SK-N-MC (cell line): ENCODE measurements around the gene TBRG1.

Experiments used
- DNase-seq: peaks from one replicate; pipeline ENCODE4 v3.0.0-alpha.2; 2011; ENCODE audit warnings: low read depth, low spot score
- H3K27ac ChIP-seq: fragments of 200-600 bp; sonication (generic); 2 replicates; pipeline ENCODE4 v1.5.1; 2016; ENCODE audit warnings: mixed run types
- H3K36me3 ChIP-seq: fragments of 200-600 bp; sonication (generic); 2 replicates; pipeline ENCODE4 v1.6.1; 2017; ENCODE audit warnings: antibody characterized with exemption, low read length, mixed read lengths; ENCODE audit not compliant: insufficient read depth
- H3K4me3 ChIP-seq: fragments of 200-600 bp; sonication (generic); 2 replicates; pipeline ENCODE4 v1.5.1; 2016
- H3K9ac ChIP-seq: fragments of 200-600 bp; sonication (generic); 2 replicates; pipeline ENCODE4 v1.8.0; 2017; ENCODE audit warnings: mixed run types, mixed read lengths; ENCODE audit not compliant: insufficient read length
- H3K9me3 ChIP-seq: fragments of 200-600 bp; sonication (generic); 2 replicates; pipeline ENCODE4 v1.6.1; 2017; ENCODE audit warnings: low read depth, mild to moderate bottlenecking, antibody characterized with exemption, low read length, moderate library complexity, mixed read lengths
- EZH2 ChIP-seq: fragments of 200-600 bp; sonication (generic); IDR thresholded peaks from one replicate; pipeline ENCODE4 v1.6.1; 2017; ENCODE audit warnings: antibody characterized with exemption
- FOXP2 ChIP-seq: optimal IDR thresholded peaks from 2 replicates; pipeline ENCODE3; 2011; ENCODE audit warnings: mild to moderate bottlenecking, moderate library complexity; ENCODE audit not compliant: insufficient read depth; ENCODE audit errors: extremely low read length, control extremely low read depth
- POLR2AphosphoS5 ChIP-seq: IDR thresholded peaks from 2 replicates; pipeline ENCODE4 v1.6.1; 2012; ENCODE audit warnings: mild to moderate bottlenecking, low read depth, low read length, borderline replicate concordance

Gene TBRG1

GRCh38 chr11:124674168-124674517 is 51.5 kb downstream of the TBRG1 start:
- H3K4me3 ChIP-seq = peak overlapping the region; percentile 75
- H3K9ac ChIP-seq = no peak overlapping the region
- no peak overlapping the region for H3K27ac ChIP-seq
- TF ChIP-seq POLR2AphosphoS5 (no peak), EZH2 (no peak)
- H3K36me3 ChIP-seq = no peaks in the 10 kb centered on the region
- DNase-seq = no peak
- H3K9me3 ChIP-seq = no peaks in the 10 kb centered on the region

- Histone ChIP-seq H3K9me3 (no peaks in the 10 kb centered on the region), H3K27ac (no peak overlapping the region), H3K9ac (no peak overlapping the region), H3K4me3 (peak overlapping the region; percentile 75), H3K36me3 (no peaks in the 10 kb centered on the region)
- TF ChIP-seq POLR2AphosphoS5 (no peak), EZH2 (no peak), FOXP2 (no peak)
- DNase-seq = no peak
These were observed 51.9 kb downstream of the TBRG1 start for GRCh38 chr11:124674571-124674970.

- DNase-seq = no peak
- Histone ChIP-seq H3K4me3 (no peak overlapping the region), H3K9ac (no peak overlapping the region)
These were observed 53.7 kb downstream of the TBRG1 start for GRCh38 chr11:124676386-124676785.

GRCh38 chr11:124678416-124678815 is 55.8 kb downstream of the TBRG1 start:
- no peak overlapping the region for H3K9ac ChIP-seq

More at GRCh38 chr11:124676386-124676785, 53.7 kb downstream of the TBRG1 start:
- TF ChIP-seq POLR2AphosphoS5 (no peak), EZH2 (no peak), FOXP2 (no peak)
- H3K27ac ChIP-seq = no peak overlapping the region
- no peaks in the 10 kb centered on the region for H3K9me3 ChIP-seq
- H3K36me3 ChIP-seq = no peaks in the 10 kb centered on the region

GRCh38 chr11:124681421-124681820 is 58.8 kb downstream of the TBRG1 start:
- H3K9me3 ChIP-seq = peaks cover 4% of the 10 kb centered on the region; the same call in 1 of the 2 replicates
- H3K4me3 ChIP-seq = no peak overlapping the region
- DNase-seq = no peak
- H3K27ac ChIP-seq = no peak overlapping the region
- TF ChIP-seq POLR2AphosphoS5 (no peak), EZH2 (no peak), FOXP2 (no peak)
- H3K9ac ChIP-seq = no peak overlapping the region
- H3K36me3 ChIP-seq = peaks cover 10% of the 10 kb centered on the region; the same call in 1 of the 2 replicates

More at GRCh38 chr11:124678416-124678815, 55.8 kb downstream of the TBRG1 start:
- H3K36me3 ChIP-seq = peaks cover 10% of the 10 kb centered on the region; the same call in 1 of the 2 replicates
- H3K4me3 ChIP-seq = no peak overlapping the region
- H3K9me3 ChIP-seq = peaks cover 4% of the 10 kb centered on the region; the same call in 1 of the 2 replicates
- TF ChIP-seq POLR2AphosphoS5 (no peak), FOXP2 (no peak), EZH2 (no peak)
- no peak overlapping the region for H3K27ac ChIP-seq
- DNase-seq = no peak

- Histone ChIP-seq H3K4me3 (no peak overlapping the region), H3K27ac (no peak overlapping the region), H3K9me3 (peaks cover 4% of the 10 kb centered on the region; the same call in 1 of the 2 replicates), H3K36me3 (peaks cover 10% of the 10 kb centered on the region; the same call in 1 of the 2 replicates), H3K9ac (no peak overlapping the region)
- TF ChIP-seq POLR2AphosphoS5 = no peak
- no peak for TF ChIP-seq FOXP2
- TF ChIP-seq EZH2 = no peak
- no peak for DNase-seq
These were observed 59.8 kb downstream of the TBRG1 start for GRCh38 chr11:124682443-124682842.
